Measurements from ENCODE around the gene PNPO. TPM values are rescaled to one million over a fixed set of nuclear protein-coding genes. Genes with fewer than 3 reads are reported as not detected.
A peak's percentile ranks its signal among the peaks of the same experiment; 100 is the strongest.

The PNPO gene
- polyA plus RNA-seq, 1 experiment, result 19.6 TPM

- Histone ChIP-seq H3K36me3 (ENCODE audit: control insufficient read depth, insufficient read depth, low read length) (peaks cover 3% of the 10 kb centered on the region), H3K27me3 (ENCODE audit: control insufficient read depth, insufficient read depth, low read length) (no peaks in the 10 kb centered on the region), H3K4me3 (ENCODE audit: low read depth, low read length) (peak overlapping the region; percentile 12; the same call in 1 of the 2 replicates)
- CTCF ChIA-PET, result interaction anchor here (0.6 to 19.6 kb wide), 35 partner anchors 10 to 1805 kb away, joined by 3 to 380 read pairs (median 5); partner anchors contain the start of genes CDK5RAP3, PNPO, PRR15L and SCRN2
- peak; percentile 95 for TF ChIP-seq CTCF (IDR thresholded peaks at IDR 0.05; ENCODE audit: insufficient read depth, low read depth, low read length)
- POLR2A ChIA-PET, result interaction anchor here (0.7 kb wide), 1 partner anchor 224 kb away, joined by 3 read pairs; no protein-coding TSS in a partner anchor
- DNase-seq (ENCODE audit: low read depth), result no peak
These were observed 7.9 kb downstream of the PNPO start for GRCh38 chr17:47949197-47949759.

- POLR2A ChIA-PET, result no interaction called here
- TF ChIP-seq CTCF (IDR thresholded peaks at IDR 0.05; ENCODE audit: insufficient read depth, low read depth, low read length), result no peak
- CTCF ChIA-PET, result interaction anchor here (0.6 to 19.6 kb wide), 34 partner anchors 10 to 1805 kb away, joined by 3 to 380 read pairs (median 4); partner anchors contain the start of genes CDK5RAP3, PNPO, PRR15L and SCRN2
These were observed 8.6 kb downstream of the PNPO start for GRCh38 chr17:47949946-47950345.

GRCh38 chr17:47950448-47950847 is 9.1 kb downstream of the PNPO start:
- no peaks in the 10 kb centered on the region for H3K27me3 ChIP-seq (ENCODE audit: control insufficient read depth, insufficient read depth, low read length)
- ChIA-PET POLR2A (no interaction called here), CTCF (interaction anchor here (1.1 to 19.6 kb wide), 17 partner anchors 9 to 109 kb away, joined by 3 to 380 read pairs (median 6); partner anchors contain the start of genes CDK5RAP3, PNPO, PRR15L and SCRN2)
- no peak for DNase-seq (ENCODE audit: low read depth)
- no peak for TF ChIP-seq CTCF (IDR thresholded peaks at IDR 0.05; ENCODE audit: insufficient read depth, low read depth, low read length)
- H3K4me3 ChIP-seq (ENCODE audit: low read depth, low read length), result no peak overlapping the region
- H3K36me3 ChIP-seq (ENCODE audit: control insufficient read depth, insufficient read depth, low read length), result no peaks in the 10 kb centered on the region

More at GRCh38 chr17:47949946-47950345, 8.6 kb downstream of the PNPO start:
- no peak for DNase-seq (ENCODE audit: low read depth)
- Histone ChIP-seq H3K36me3 (ENCODE audit: control insufficient read depth, insufficient read depth, low read length) (peaks cover 3% of the 10 kb centered on the region; the same call in 1 of the 2 replicates), H3K4me3 (ENCODE audit: low read depth, low read length) (no peak overlapping the region), H3K27me3 (ENCODE audit: control insufficient read depth, insufficient read depth, low read length) (no peaks in the 10 kb centered on the region)

GRCh38 chr17:47952171-47953021 is 11.0 kb downstream of the PNPO start:
- H3K4me3 ChIP-seq (ENCODE audit: low read depth, low read length), result no peak overlapping the region
- no peaks in the 10 kb centered on the region for H3K36me3 ChIP-seq (ENCODE audit: control insufficient read depth, insufficient read depth, low read length)
- TF ChIP-seq CTCF (IDR thresholded peaks at IDR 0.05; ENCODE audit: insufficient read depth, low read depth, low read length), result no peak
- H3K27me3 ChIP-seq (ENCODE audit: control insufficient read depth, insufficient read depth, low read length), result no peaks in the 10 kb centered on the region
- ChIA-PET CTCF (interaction anchor here (0.6 to 19.6 kb wide), 6 partner anchors 14 to 111 kb away, joined by 3 to 380 read pairs (median 31); partner anchors contain the start of genes CDK5RAP3, PNPO and SCRN2), POLR2A (no interaction called here)
- DNase-seq (ENCODE audit: low read depth), result no peak

GRCh38 chr17:47953909-47954308 is 12.5 kb downstream of the PNPO start:
- peaks cover 2% of the 10 kb centered on the region; the same call in 1 of the 2 replicates for H3K27me3 ChIP-seq (ENCODE audit: control insufficient read depth, insufficient read depth, low read length)
- DNase-seq (ENCODE audit: low read depth), result no peak
- ChIA-PET CTCF (interaction anchor here (1.1 to 19.6 kb wide), 4 partner anchors 8 to 62 kb away, joined by 4 to 380 read pairs (median 157); partner anchors contain the start of gene CDK5RAP3), POLR2A (no interaction called here)
- TF ChIP-seq CTCF (IDR thresholded peaks at IDR 0.05; ENCODE audit: insufficient read depth, low read depth, low read length), result no peak
- H3K36me3 ChIP-seq (ENCODE audit: control insufficient read depth, insufficient read depth, low read length), result no peaks in the 10 kb centered on the region
- H3K4me3 ChIP-seq (ENCODE audit: low read depth, low read length), result no peak overlapping the region
